H9 (cell line): ENCODE results near the gene NPAS1. TPM values are rescaled to one million over a fixed set of nuclear protein-coding genes. Genes with fewer than 3 reads are reported as not detected.

Source experiments
- DNase-seq: peaks from one replicate; pipeline ENCODE4 v3.0.0-alpha.2; 2017
- H2AFZ ChIP-seq: one replicate; pipeline ENCODE4 v1.6.1; 2013; ENCODE audit warnings: mild to moderate bottlenecking, low read length, control low read depth, moderate library complexity
- H2AK5ac ChIP-seq: 2 replicates; pipeline ENCODE4 v1.6.1; 2013; ENCODE audit warnings: low read length, control low read depth, mixed read lengths; ENCODE audit not compliant: insufficient read length
- H2BK120ac ChIP-seq: one replicate; pipeline ENCODE4 v1.6.1; 2013; ENCODE audit warnings: low read depth, mild to moderate bottlenecking, low read length, control low read depth, inconsistent platforms; ENCODE audit not compliant: poor library complexity, severe bottlenecking
- H2BK12ac ChIP-seq: 2 replicates; pipeline ENCODE4 v1.6.1; 2013; ENCODE audit warnings: low read length, control low read depth, mixed read lengths, low read depth; ENCODE audit not compliant: insufficient read length
- H2BK15ac ChIP-seq: 2 replicates; pipeline ENCODE4 v1.6.1; 2013; ENCODE audit warnings: low read depth, low read length, control low read depth
- H2BK20ac ChIP-seq: one replicate; pipeline ENCODE4 v1.6.1; 2013; ENCODE audit warnings: low read depth, mild to moderate bottlenecking, low read length, control low read depth, inconsistent platforms; ENCODE audit not compliant: poor library complexity, severe bottlenecking
- H2BK5ac ChIP-seq: 2 replicates; pipeline ENCODE4 v1.6.1; 2013; ENCODE audit warnings: low read length, control low read depth, mixed read lengths; ENCODE audit not compliant: insufficient read length
- H3K14ac ChIP-seq: 2 replicates; pipeline ENCODE4 v1.6.1; 2013; ENCODE audit warnings: low read length, control low read depth; ENCODE audit not compliant: insufficient read depth
- H3K18ac ChIP-seq: 2 replicates; pipeline ENCODE4 v1.6.1; 2013; ENCODE audit warnings: low read depth, mild to moderate bottlenecking, mixed read lengths, low read length, control low read depth; ENCODE audit not compliant: insufficient read length
- H3K23ac ChIP-seq: 2 replicates; pipeline ENCODE4 v1.6.1; 2013; ENCODE audit warnings: low read length, control low read depth, mixed read lengths, low read depth; ENCODE audit not compliant: insufficient read length
- H3K23me2 ChIP-seq: 2 replicates; pipeline ENCODE4 v1.6.1; 2013; ENCODE audit warnings: low read depth, mild to moderate bottlenecking, mixed read lengths, low read length, control low read depth; ENCODE audit not compliant: insufficient read length, poor library complexity, severe bottlenecking
- H3K27ac ChIP-seq: 2 replicates; pipeline ENCODE4 v1.5.1; 2013; ENCODE audit warnings: low read length, control low read depth, mixed read lengths, low read depth; ENCODE audit not compliant: insufficient read length
- H3K27me3 ChIP-seq: 2 replicates; pipeline ENCODE4 v1.6.1; 2013; ENCODE audit warnings: low read length, control low read depth, inconsistent platforms; ENCODE audit not compliant: insufficient read depth
- H3K4ac ChIP-seq: 2 replicates; pipeline ENCODE4 v1.6.1; 2013; ENCODE audit warnings: low read depth, mild to moderate bottlenecking, control low read depth, inconsistent platforms, low read length, moderate library complexity
- H3K4me1 ChIP-seq: 2 replicates; pipeline ENCODE4 v1.6.1; 2013; ENCODE audit warnings: low read length, control low read depth, inconsistent platforms; ENCODE audit not compliant: insufficient read depth
- H3K4me2 ChIP-seq: 2 replicates; pipeline ENCODE4 v1.6.1; 2013; ENCODE audit warnings: low read length, control low read depth, mixed read lengths; ENCODE audit not compliant: insufficient read length, insufficient read depth
- H3K56ac ChIP-seq: 2 replicates; pipeline ENCODE4 v1.6.1; 2013; ENCODE audit warnings: low read depth, mild to moderate bottlenecking, mixed read lengths, low read length, control low read depth; ENCODE audit not compliant: insufficient read length
- H3K79me1 ChIP-seq: 2 replicates; pipeline ENCODE4 v1.6.1; 2013; ENCODE audit warnings: low read depth, mild to moderate bottlenecking, moderate library complexity, low read length, control low read depth, inconsistent platforms; ENCODE audit not compliant: insufficient read depth, poor library complexity, severe bottlenecking
- H3K79me2 ChIP-seq: 2 replicates; pipeline ENCODE4 v1.6.1; 2013; ENCODE audit warnings: low read length, control low read depth, inconsistent platforms; ENCODE audit not compliant: insufficient read depth
- H3K9ac ChIP-seq: 2 replicates; pipeline ENCODE4 v1.6.1; 2013; ENCODE audit warnings: low read length, control low read depth, mixed read lengths; ENCODE audit not compliant: insufficient read length; ENCODE audit errors: extremely low read depth
- H3K9me3 ChIP-seq: one replicate; pipeline ENCODE4 v1.6.1; 2013; ENCODE audit warnings: low read depth, low read length, inconsistent platforms; ENCODE audit not compliant: control insufficient read depth
- H3T11ph ChIP-seq: one replicate; pipeline ENCODE4 v1.6.1; 2013; ENCODE audit warnings: mild to moderate bottlenecking, low read length, control low read depth, inconsistent platforms
- H4K20me1 ChIP-seq: one replicate; pipeline ENCODE4 v1.6.1; 2013; ENCODE audit not compliant: control insufficient read depth, insufficient read length, insufficient read depth
- H4K5ac ChIP-seq: 2 replicates; pipeline ENCODE4 v1.6.1; 2013; ENCODE audit warnings: low read depth, mild to moderate bottlenecking, mixed read lengths, low read length, control low read depth; ENCODE audit not compliant: insufficient read length
- H4K8ac ChIP-seq: replicated peaks from 2 replicates; pipeline ENCODE4 v1.6.1; 2013; ENCODE audit warnings: low read length, control low read depth, mixed read lengths, low read depth; ENCODE audit not compliant: insufficient read length
- H4K91ac ChIP-seq: 2 replicates; pipeline ENCODE4 v1.6.1; 2013; ENCODE audit warnings: low read depth, mild to moderate bottlenecking, moderate library complexity, mixed read lengths, low read length, control low read depth; ENCODE audit not compliant: insufficient read length
- H3K27ac Mint-ChIP-seq, 3 experiments: 2 replicates in 2 of 3; 3 replicates in 1 of 3; pipeline ENCODE4 v1.8.0; 2020 to 2021; ENCODE audit warnings: mixed read lengths in 3 of 3, mild to moderate bottlenecking in 1 of 3, moderate library complexity in 1 of 3
- H3K27me3 Mint-ChIP-seq: 2 replicates; pipeline ENCODE4 v1.8.0; 2021; ENCODE audit warnings: low read depth, mild to moderate bottlenecking, moderate library complexity, mixed read lengths
- H3K36me3 Mint-ChIP-seq, 3 experiments: 2 replicates in 2 of 3; 3 replicates in 1 of 3; pipeline ENCODE4 v1.8.0; 2020 to 2021; ENCODE audit warnings: low read depth in 3 of 3, mixed read lengths in 3 of 3; ENCODE audit not compliant: insufficient read depth in 1 of 3
- H3K4me1 Mint-ChIP-seq, 2 experiments: 2 replicates each; pipeline ENCODE4 v1.8.0; 2020; ENCODE audit warnings: mixed read lengths in 2 of 2
- H3K4me3 Mint-ChIP-seq, 2 experiments: 2 replicates in 1 of 2; 3 replicates in 1 of 2; pipeline ENCODE4 v1.8.0; 2020 to 2021; ENCODE audit warnings: mild to moderate bottlenecking in 2 of 2, mixed read lengths in 2 of 2, moderate library complexity in 1 of 2
- H3K9me3 Mint-ChIP-seq, 2 experiments: 2 replicates in 1 of 2; 3 replicates in 1 of 2; pipeline ENCODE4 v1.8.0; 2020; ENCODE audit warnings: mild to moderate bottlenecking in 2 of 2, mixed read lengths in 2 of 2, moderate library complexity in 1 of 2
- WGBS: extraction: QIAGEN DNeasy Blood & Tissue Kit; methylation state at CpG from one replicate; pipeline ENCODE4 v1.1.7; 2013; ENCODE audit warnings: missing lambda C conversion rate, low lambda C conversion rate, mixed read lengths; ENCODE audit not compliant: insufficient read length; ENCODE audit errors: extremely low coverage; 5-methylcytosine and 5-hydroxymethylcytosine counted together
- total RNA-seq: library from RNA; stranded (reverse); gene quantifications from 2 replicates; pipeline ENCODE4 v1.2.1, GENCODE V29; 2021
- TF ChIP-seq, protein P1 (sequence below): fragments of 200-600 bp; sonication (generic); conservative IDR thresholded peaks from 3 replicates; pipeline ENCODE4 v1.8.0; 2021; ENCODE audit warnings: antibody characterized with exemption, mild to moderate bottlenecking

The NPAS1 gene
- total RNA-seq, 1 experiment from 2014 or later, result 17.8 TPM

DNA sequence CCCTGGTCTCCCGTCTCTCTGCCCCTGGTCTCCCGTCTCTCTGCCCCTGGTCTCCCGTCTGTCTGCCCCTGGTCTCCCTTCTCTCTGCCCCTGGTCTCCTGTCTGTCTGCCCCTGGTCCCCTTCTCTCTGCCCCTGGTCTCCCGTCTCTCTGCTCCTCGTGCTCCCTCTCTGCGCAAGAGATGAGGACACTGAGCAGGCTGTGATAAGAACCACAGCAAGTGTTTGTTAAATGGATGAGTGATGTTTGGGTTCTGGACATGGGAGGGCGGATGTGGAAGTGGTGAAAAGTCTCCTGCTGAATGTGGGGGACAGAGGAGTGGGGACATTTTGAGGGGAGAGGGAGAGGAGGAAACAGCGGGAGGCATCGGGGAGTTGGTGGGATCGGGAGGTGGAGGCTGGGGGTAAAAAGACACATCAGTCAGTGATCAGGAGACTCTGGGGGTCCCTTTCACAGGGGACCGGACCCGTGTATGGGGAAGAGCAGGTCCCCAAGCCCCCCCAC lies 8.0 kb downstream of the NPAS1 start:
- no peak overlapping the region for H2BK120ac ChIP-seq
- no peaks in the 10 kb centered on the region for H3K9me3 ChIP-seq
- no peak overlapping the region for H2BK12ac ChIP-seq
- no peak overlapping the region for H2BK15ac ChIP-seq
- H3K4me3 Mint-ChIP-seq, result peak overlapping the region in 1 of 2 experiments; percentile 31; a peak in 1 of 5 replicates
- H2AFZ ChIP-seq, result no peak overlapping the region
- H3K4me1 Mint-ChIP-seq, result peaks cover 18 to 30% of the 10 kb centered on the region in 2 experiments
- no CpG with 5 or more reads among the region's 12 CpGs for WGBS
- H3K79me2 ChIP-seq, result no peaks in the 10 kb centered on the region
- H3K56ac ChIP-seq, result no peak overlapping the region
- H3K36me3 Mint-ChIP-seq, result peaks cover 0 to 6% (median 4%) of the 10 kb centered on the region in 3 experiments; a peak in 3 of 7 replicates
- H2BK5ac ChIP-seq, result no peak overlapping the region
- H4K20me1 ChIP-seq, result no peaks in the 10 kb centered on the region
- H3K27ac Mint-ChIP-seq, result no peak overlapping the region
- H3K9ac ChIP-seq, result no peak overlapping the region
- no peak overlapping the region for H3K27ac ChIP-seq
- no peaks in the 10 kb centered on the region for H3K79me1 ChIP-seq
- H3K9me3 Mint-ChIP-seq, result no peaks in the 10 kb centered on the region
- no peak overlapping the region for H3K4ac ChIP-seq
- H3K4me2 ChIP-seq, result no peak overlapping the region
- peaks cover 9% of the 10 kb centered on the region for H3K23me2 ChIP-seq
- no peak overlapping the region for H3T11ph ChIP-seq
- H3K23ac ChIP-seq, result no peak overlapping the region
- TF ChIP-seq, protein P1, sequence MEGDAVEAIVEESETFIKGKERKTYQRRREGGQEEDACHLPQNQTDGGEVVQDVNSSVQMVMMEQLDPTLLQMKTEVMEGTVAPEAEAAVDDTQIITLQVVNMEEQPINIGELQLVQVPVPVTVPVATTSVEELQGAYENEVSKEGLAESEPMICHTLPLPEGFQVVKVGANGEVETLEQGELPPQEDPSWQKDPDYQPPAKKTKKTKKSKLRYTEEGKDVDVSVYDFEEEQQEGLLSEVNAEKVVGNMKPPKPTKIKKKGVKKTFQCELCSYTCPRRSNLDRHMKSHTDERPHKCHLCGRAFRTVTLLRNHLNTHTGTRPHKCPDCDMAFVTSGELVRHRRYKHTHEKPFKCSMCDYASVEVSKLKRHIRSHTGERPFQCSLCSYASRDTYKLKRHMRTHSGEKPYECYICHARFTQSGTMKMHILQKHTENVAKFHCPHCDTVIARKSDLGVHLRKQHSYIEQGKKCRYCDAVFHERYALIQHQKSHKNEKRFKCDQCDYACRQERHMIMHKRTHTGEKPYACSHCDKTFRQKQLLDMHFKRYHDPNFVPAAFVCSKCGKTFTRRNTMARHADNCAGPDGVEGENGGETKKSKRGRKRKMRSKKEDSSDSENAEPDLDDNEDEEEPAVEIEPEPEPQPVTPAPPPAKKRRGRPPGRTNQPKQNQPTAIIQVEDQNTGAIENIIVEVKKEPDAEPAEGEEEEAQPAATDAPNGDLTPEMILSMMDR, result no peak
- H3K18ac ChIP-seq, result no peak overlapping the region
- H3K4me1 ChIP-seq, result peaks cover 2% of the 10 kb centered on the region; the same call in 1 of the 2 replicates
- DNase-seq, result no peak
- H4K5ac ChIP-seq, result no peak overlapping the region
- no peak overlapping the region for H4K8ac ChIP-seq
- no peak overlapping the region for H4K91ac ChIP-seq
- H2BK20ac ChIP-seq, result no peak overlapping the region
- no peak overlapping the region for H2AK5ac ChIP-seq
- no peak overlapping the region for H3K14ac ChIP-seq
- peaks cover 83% of the 10 kb centered on the region for H3K27me3 Mint-ChIP-seq
- H3K27me3 ChIP-seq, result peaks cover 12% of the 10 kb centered on the region
